Karpas-422 (cell line): ENCODE measurements around the gene STRN3. TPM values are rescaled to one million over a fixed set of nuclear protein-coding genes. Genes with fewer than 3 reads are reported as not detected.
A peak's percentile ranks its signal among the peaks of the same experiment; 100 is the strongest.

Source experiments
- DNase-seq: peaks from one replicate; pipeline ENCODE4 v3.0.0-alpha.2; 2015
- H2AFZ ChIP-seq: fragments of 200-600 bp; sonication (generic); 2 replicates; pipeline ENCODE4 v1.6.1; 2014; ENCODE audit warnings: antibody characterized with exemption, low read length, mixed read lengths
- H3K27ac ChIP-seq: fragments of 200-600 bp; sonication (generic); 2 replicates; pipeline ENCODE4 v1.5.1; 2014; ENCODE audit warnings: mild to moderate bottlenecking, low read length, moderate library complexity
- H3K27me3 ChIP-seq: fragments of 200-600 bp; sonication (generic); 2 replicates; pipeline ENCODE4 v1.6.1; 2014; ENCODE audit warnings: low read length, mixed read lengths
- H3K36me3 ChIP-seq: fragments of 200-600 bp; sonication (generic); 2 replicates; pipeline ENCODE4 v1.6.1; 2014; ENCODE audit warnings: low read length, mixed read lengths; ENCODE audit not compliant: insufficient read depth
- H3K4me1 ChIP-seq: fragments of 200-600 bp; sonication (generic); 2 replicates; pipeline ENCODE4 v1.6.1; 2014; ENCODE audit warnings: mild to moderate bottlenecking, low read length, mixed read lengths
- H3K4me2 ChIP-seq: fragments of 200-600 bp; sonication (generic); 2 replicates; pipeline ENCODE4 v1.6.1; 2014; ENCODE audit warnings: low read length, low read depth, mild to moderate bottlenecking; ENCODE audit not compliant: poor library complexity, severe bottlenecking
- H3K4me3 ChIP-seq: fragments of 200-600 bp; sonication (generic); 2 replicates; pipeline ENCODE4 v1.5.1; 2014; ENCODE audit warnings: mild to moderate bottlenecking, antibody characterized with exemption, low read length, mixed read lengths
- H3K79me2 ChIP-seq: fragments of 200-600 bp; sonication (generic); 2 replicates; pipeline ENCODE4 v1.6.1; 2014; ENCODE audit warnings: mild to moderate bottlenecking, low read length, mixed read lengths
- H3K9ac ChIP-seq: fragments of 200-600 bp; sonication (generic); 2 replicates; pipeline ENCODE4 v1.6.0; 2014; ENCODE audit warnings: low read length
- H3K9me2 ChIP-seq: fragments of 200-600 bp; sonication (generic), shearing (Covaris generic); replicated peaks from 2 replicates; pipeline ENCODE4 v1.6.0; 2014; ENCODE audit warnings: mild to moderate bottlenecking, low read length, moderate library complexity; ENCODE audit not compliant: insufficient read depth
- H3K9me3 ChIP-seq: fragments of 300-700, 200-600 bp; sonication (generic); 2 replicates; pipeline ENCODE4 v1.6.1; 2014; ENCODE audit warnings: low read length, mixed read lengths
- H4K20me1 ChIP-seq: fragments of 200-600 bp; sonication (generic); 2 replicates; pipeline ENCODE4 v1.6.1; 2014; ENCODE audit warnings: mild to moderate bottlenecking, antibody characterized with exemption, low read length, low read depth; ENCODE audit not compliant: insufficient read depth
- total RNA-seq: library from RNA; depleted of rRNA; stranded (reverse); fragments of >200 nt; shearing (Covaris generic); gene quantifications from 2 replicates; pipeline ENCODE4 v1.2.3, GENCODE V29; 2014; ENCODE audit warnings: low replicate concordance

STRN3 gene
- total RNA-seq, 1 experiment from 2014 or later, result 59.0 TPM

GRCh38 chr14:30993071-30993470, 33.1 kb downstream of the STRN3 start:
- H3K27me3 ChIP-seq, result no peaks in the 10 kb centered on the region
- H3K36me3 ChIP-seq, result 0 out of 2 replicates have a peak, but pooled peaks cover 4% of the 10 kb centered on the region
- H4K20me1 ChIP-seq, result peaks cover 17% of the 10 kb centered on the region
- no peak overlapping the region for H3K27ac ChIP-seq
- peaks cover 45% of the 10 kb centered on the region for H3K4me1 ChIP-seq
- H2AFZ ChIP-seq, result no peak overlapping the region
- H3K9ac ChIP-seq, result no peak overlapping the region
- DNase-seq, result no peak
- peaks cover 100% of the 10 kb centered on the region for H3K79me2 ChIP-seq
- no peaks in the 10 kb centered on the region for H3K9me2 ChIP-seq
- no peak overlapping the region for H3K4me3 ChIP-seq
- H3K9me3 ChIP-seq, result peaks cover 2% of the 10 kb centered on the region; the same call in 1 of the 2 replicates
- H3K4me2 ChIP-seq, result no peak overlapping the region

- peaks cover 98% of the 10 kb centered on the region for H3K79me2 ChIP-seq
- H3K36me3 ChIP-seq, result no peaks in the 10 kb centered on the region
- H3K4me3 ChIP-seq, result no peak overlapping the region
- H3K27me3 ChIP-seq, result no peaks in the 10 kb centered on the region
- peaks cover 17% of the 10 kb centered on the region for H4K20me1 ChIP-seq
- no peak overlapping the region for H3K4me2 ChIP-seq
- H3K27ac ChIP-seq, result peak overlapping the region; percentile 3; the same call in 1 of the 2 replicates
- H3K9me2 ChIP-seq, result no peaks in the 10 kb centered on the region
- no peak overlapping the region for H3K9ac ChIP-seq
- DNase-seq, result no peak
- no peak overlapping the region for H2AFZ ChIP-seq
- H3K9me3 ChIP-seq, result no peaks in the 10 kb centered on the region
- peaks cover 54% of the 10 kb centered on the region for H3K4me1 ChIP-seq
Measured at GRCh38 chr14:30991408-30991807, 34.8 kb downstream of the STRN3 start.

GRCh38 chr14:30990770-30991169, 35.4 kb downstream of the STRN3 start:
- Histone ChIP-seq H3K27me3 (no peaks in the 10 kb centered on the region), H2AFZ (no peak overlapping the region), H3K79me2 (peaks cover 98% of the 10 kb centered on the region), H3K4me2 (no peak overlapping the region), H3K4me1 (peaks cover 50% of the 10 kb centered on the region), H3K9me3 (no peaks in the 10 kb centered on the region), H3K9ac (no peak overlapping the region), H3K9me2 (no peaks in the 10 kb centered on the region), H3K4me3 (no peak overlapping the region), H3K36me3 (no peaks in the 10 kb centered on the region), H3K27ac (peak overlapping the region; percentile 3; the same call in 1 of the 2 replicates), H4K20me1 (peaks cover 11% of the 10 kb centered on the region)
- DNase-seq, result no peak

GRCh38 chr14:30988509-30988908, 37.7 kb downstream of the STRN3 start:
- peaks cover 98% of the 10 kb centered on the region for H3K79me2 ChIP-seq
- H3K27me3 ChIP-seq, result no peaks in the 10 kb centered on the region
- H4K20me1 ChIP-seq, result peaks cover 7% of the 10 kb centered on the region; the same call in 1 of the 2 replicates
- H3K36me3 ChIP-seq, result no peaks in the 10 kb centered on the region
- H2AFZ ChIP-seq, result no peak overlapping the region
- no peak overlapping the region for H3K4me3 ChIP-seq
- peaks cover 49% of the 10 kb centered on the region for H3K4me1 ChIP-seq
- no peaks in the 10 kb centered on the region for H3K9me3 ChIP-seq
- H3K27ac ChIP-seq, result no peak overlapping the region
- DNase-seq, result no peak
- H3K4me2 ChIP-seq, result no peak overlapping the region
- H3K9ac ChIP-seq, result no peak overlapping the region
- H3K9me2 ChIP-seq, result no peaks in the 10 kb centered on the region

- no peak for DNase-seq
- Histone ChIP-seq H3K79me2 (peaks cover 98% of the 10 kb centered on the region), H3K4me2 (no peak overlapping the region), H3K4me1 (peaks cover 55% of the 10 kb centered on the region), H3K9ac (no peak overlapping the region), H3K27me3 (no peaks in the 10 kb centered on the region), H3K9me2 (no peaks in the 10 kb centered on the region), H3K9me3 (no peaks in the 10 kb centered on the region), H4K20me1 (peaks cover 10% of the 10 kb centered on the region; the same call in 1 of the 2 replicates), H3K36me3 (no peaks in the 10 kb centered on the region), H2AFZ (no peak overlapping the region), H3K27ac (no peak overlapping the region), H3K4me3 (no peak overlapping the region)
Measured at GRCh38 chr14:30985796-30986195, 40.4 kb downstream of the STRN3 start.

GRCh38 chr14:30983858-30984257, 42.3 kb downstream of the STRN3 start:
- peak overlapping the region; percentile 75 for H3K4me2 ChIP-seq
- no peaks in the 10 kb centered on the region for H3K9me3 ChIP-seq
- peaks cover 61% of the 10 kb centered on the region for H3K4me1 ChIP-seq
- H3K4me3 ChIP-seq, result no peak overlapping the region
- H3K27me3 ChIP-seq, result no peaks in the 10 kb centered on the region
- peak overlapping the region; percentile 89 for H3K27ac ChIP-seq
- no peaks in the 10 kb centered on the region for H3K9me2 ChIP-seq
- H3K79me2 ChIP-seq, result peaks cover 98% of the 10 kb centered on the region
- H3K9ac ChIP-seq, result no peak overlapping the region
- no peaks in the 10 kb centered on the region for H3K36me3 ChIP-seq
- H2AFZ ChIP-seq, result no peak overlapping the region
- no peak for DNase-seq
- peaks cover 16% of the 10 kb centered on the region for H4K20me1 ChIP-seq

- H4K20me1 ChIP-seq, result peaks cover 16% of the 10 kb centered on the region
Measured at GRCh38 chr14:30982533-30982932, 43.6 kb downstream of the STRN3 start.

GRCh38 chr14:30980980-30981379, 45.2 kb downstream of the STRN3 start:
- Histone ChIP-seq H3K27ac (peak overlapping the region; percentile 89), H3K4me1 (peaks cover 49% of the 10 kb centered on the region), H3K9ac (no peak overlapping the region), H2AFZ (no peak overlapping the region), H3K4me2 (peak overlapping the region; percentile 5), H3K79me2 (peaks cover 100% of the 10 kb centered on the region), H3K4me3 (no peak overlapping the region), H3K9me2 (no peaks in the 10 kb centered on the region), H4K20me1 (peaks cover 16% of the 10 kb centered on the region), H3K9me3 (no peaks in the 10 kb centered on the region), H3K27me3 (no peaks in the 10 kb centered on the region), H3K36me3 (no peaks in the 10 kb centered on the region)
- no peak for DNase-seq

More at GRCh38 chr14:30982533-30982932, 43.6 kb downstream of the STRN3 start:
- Histone ChIP-seq H2AFZ (no peak overlapping the region), H3K9me2 (no peaks in the 10 kb centered on the region), H3K4me2 (peak overlapping the region; percentile 75), H3K36me3 (no peaks in the 10 kb centered on the region), H3K27me3 (no peaks in the 10 kb centered on the region), H3K27ac (peak overlapping the region; percentile 89), H3K79me2 (peaks cover 98% of the 10 kb centered on the region), H3K9ac (no peak overlapping the region), H3K9me3 (no peaks in the 10 kb centered on the region), H3K4me3 (peak overlapping the region; percentile 39; the same call in 1 of the 2 replicates), H3K4me1 (peaks cover 59% of the 10 kb centered on the region)
- peak; percentile 85 for DNase-seq
